ENCODE results near the gene MCC. TPM values are rescaled to one million over a fixed set of nuclear protein-coding genes. Genes with fewer than 3 reads are reported as not detected.

Gene MCC
- total RNA-seq, 1 donor from 2014 or later: 14.0 TPM

DNA sequence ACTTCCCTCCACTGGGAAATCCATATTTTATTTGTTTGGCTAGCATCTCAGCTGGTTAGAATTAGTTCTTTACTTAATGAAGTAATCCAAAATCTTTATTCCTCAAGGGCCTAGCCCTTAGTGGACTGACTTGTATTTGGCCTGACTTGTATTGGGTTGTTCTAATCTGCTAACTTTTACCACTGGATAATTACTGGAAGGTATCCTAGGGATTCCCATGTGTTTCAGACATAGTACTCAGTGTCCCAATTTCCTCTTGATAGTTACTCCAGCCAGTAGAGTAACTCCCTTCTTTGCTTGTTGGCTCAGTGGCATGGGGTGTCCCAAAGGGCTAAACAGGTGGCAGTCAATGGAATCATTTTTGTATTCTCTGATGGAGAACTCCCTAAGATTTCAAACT is 355.7 kb downstream of the MCC start:
- H3K9me3 Mint-ChIP-seq (ENCODE audit: unreplicated experiment): no peaks in the 10 kb centered on the region
- no peaks in the 10 kb centered on the region for H3K36me3 Mint-ChIP-seq (ENCODE audit: unreplicated experiment)
- no peaks in the 10 kb centered on the region for H3K27me3 Mint-ChIP-seq (ENCODE audit: unreplicated experiment)
- TF ChIP-seq, protein P1, sequence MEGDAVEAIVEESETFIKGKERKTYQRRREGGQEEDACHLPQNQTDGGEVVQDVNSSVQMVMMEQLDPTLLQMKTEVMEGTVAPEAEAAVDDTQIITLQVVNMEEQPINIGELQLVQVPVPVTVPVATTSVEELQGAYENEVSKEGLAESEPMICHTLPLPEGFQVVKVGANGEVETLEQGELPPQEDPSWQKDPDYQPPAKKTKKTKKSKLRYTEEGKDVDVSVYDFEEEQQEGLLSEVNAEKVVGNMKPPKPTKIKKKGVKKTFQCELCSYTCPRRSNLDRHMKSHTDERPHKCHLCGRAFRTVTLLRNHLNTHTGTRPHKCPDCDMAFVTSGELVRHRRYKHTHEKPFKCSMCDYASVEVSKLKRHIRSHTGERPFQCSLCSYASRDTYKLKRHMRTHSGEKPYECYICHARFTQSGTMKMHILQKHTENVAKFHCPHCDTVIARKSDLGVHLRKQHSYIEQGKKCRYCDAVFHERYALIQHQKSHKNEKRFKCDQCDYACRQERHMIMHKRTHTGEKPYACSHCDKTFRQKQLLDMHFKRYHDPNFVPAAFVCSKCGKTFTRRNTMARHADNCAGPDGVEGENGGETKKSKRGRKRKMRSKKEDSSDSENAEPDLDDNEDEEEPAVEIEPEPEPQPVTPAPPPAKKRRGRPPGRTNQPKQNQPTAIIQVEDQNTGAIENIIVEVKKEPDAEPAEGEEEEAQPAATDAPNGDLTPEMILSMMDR (IDR thresholded peaks at IDR 0.05): no peak
- no peak overlapping the region for H3K4me3 Mint-ChIP-seq (ENCODE audit: unreplicated experiment)
- DNase-seq (ENCODE audit: extremely low spot score, unreplicated experiment): no peak
- H3K4me1 Mint-ChIP-seq (ENCODE audit: unreplicated experiment): no peaks in the 10 kb centered on the region
- H3K27ac Mint-ChIP-seq (ENCODE audit: unreplicated experiment): no peak overlapping the region

DNA sequence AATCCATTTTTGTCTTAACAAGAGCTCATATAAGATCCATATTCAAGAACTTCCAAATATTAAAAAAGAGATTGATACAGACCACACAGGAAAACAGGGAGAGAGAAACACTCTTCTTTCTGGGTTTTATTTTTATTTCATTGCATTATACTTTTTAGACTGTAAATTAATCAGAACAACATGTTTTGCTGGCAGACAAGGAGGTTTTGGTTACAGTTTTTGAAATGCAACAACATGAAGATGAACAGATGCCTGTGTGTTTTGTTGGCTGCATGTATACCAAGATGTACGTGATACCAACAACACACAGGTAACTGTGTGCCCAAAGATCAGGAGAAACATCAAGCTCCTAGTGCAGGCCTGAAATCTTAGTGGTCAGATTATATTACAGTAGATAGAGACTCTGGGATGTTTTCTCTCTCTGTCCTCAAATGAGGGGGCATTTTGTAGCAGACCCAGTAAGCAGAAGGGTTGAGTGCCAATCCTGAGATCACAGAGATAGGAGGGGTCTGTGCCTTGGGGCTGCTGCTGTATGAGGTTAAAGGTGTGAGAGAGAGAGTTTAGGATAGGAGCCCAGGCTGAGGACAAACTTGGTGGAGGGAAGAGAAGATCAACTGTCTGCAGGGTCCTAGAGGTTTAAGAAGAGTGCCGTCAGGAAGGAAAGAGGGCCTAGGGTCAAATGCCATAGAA is 359.5 kb downstream of the MCC start:
- DNase-seq (ENCODE audit: extremely low spot score, unreplicated experiment): no peak
- Mint-ChIP-seq H3K27ac (ENCODE audit: unreplicated experiment) (no peak overlapping the region), H3K4me3 (ENCODE audit: unreplicated experiment) (no peak overlapping the region), H3K36me3 (ENCODE audit: unreplicated experiment) (no peaks in the 10 kb centered on the region), H3K4me1 (ENCODE audit: unreplicated experiment) (no peaks in the 10 kb centered on the region), H3K9me3 (ENCODE audit: unreplicated experiment) (peaks cover 4% of the 10 kb centered on the region), H3K27me3 (ENCODE audit: unreplicated experiment) (no peaks in the 10 kb centered on the region)
- TF ChIP-seq, protein P1 (IDR thresholded peaks at IDR 0.05): no peak

DNA sequence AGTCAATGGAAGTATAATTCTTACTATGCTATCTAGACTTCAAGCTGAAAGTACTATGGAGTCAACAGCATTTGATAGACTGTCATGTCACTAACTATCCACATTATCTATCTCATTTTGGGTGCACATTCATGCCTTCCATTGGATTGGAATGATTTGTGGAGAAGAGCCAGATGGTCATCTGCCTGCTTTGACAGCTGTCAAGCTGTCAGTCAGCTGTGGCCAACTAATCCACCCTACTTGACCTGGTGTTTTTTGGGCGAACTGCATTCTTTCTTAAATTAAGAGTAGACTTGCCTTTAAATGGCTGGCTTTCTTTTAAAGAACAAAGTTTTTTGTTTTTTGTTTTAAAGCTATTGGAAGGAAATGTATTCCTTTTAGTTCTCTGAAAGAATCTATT is 360.2 kb downstream of the MCC start:
- TF ChIP-seq, protein P1 (IDR thresholded peaks at IDR 0.05): no peak
- peaks cover 4% of the 10 kb centered on the region for H3K9me3 Mint-ChIP-seq (ENCODE audit: unreplicated experiment)
- H3K27me3 Mint-ChIP-seq (ENCODE audit: unreplicated experiment): no peaks in the 10 kb centered on the region
- no peak overlapping the region for H3K4me3 Mint-ChIP-seq (ENCODE audit: unreplicated experiment)
- H3K27ac Mint-ChIP-seq (ENCODE audit: unreplicated experiment): no peak overlapping the region
- no peaks in the 10 kb centered on the region for H3K36me3 Mint-ChIP-seq (ENCODE audit: unreplicated experiment)
- DNase-seq (ENCODE audit: extremely low spot score, unreplicated experiment): no peak
- no peaks in the 10 kb centered on the region for H3K4me1 Mint-ChIP-seq (ENCODE audit: unreplicated experiment)

DNA sequence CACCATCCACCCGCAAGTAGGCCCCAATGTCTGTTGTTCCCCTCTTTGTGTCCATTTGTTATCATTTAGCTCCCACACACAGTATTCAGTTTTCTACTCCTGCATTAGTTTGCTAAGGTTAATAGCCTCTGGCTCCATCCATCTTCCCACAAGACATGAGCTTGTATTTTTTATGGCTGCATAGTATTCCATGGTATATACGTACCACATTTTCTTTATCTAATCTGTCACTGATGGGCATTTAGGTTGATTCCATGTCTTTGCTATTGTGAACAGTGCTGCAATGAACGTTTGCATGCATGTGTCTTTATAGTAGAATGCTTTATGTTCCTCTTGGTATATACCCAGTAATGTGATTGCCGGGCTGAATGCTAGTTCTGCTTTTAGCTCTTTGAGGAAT is 361.2 kb downstream of the MCC start:
- DNase-seq (ENCODE audit: extremely low spot score, unreplicated experiment): no peak
- Mint-ChIP-seq H3K36me3 (ENCODE audit: unreplicated experiment) (no peaks in the 10 kb centered on the region), H3K4me3 (ENCODE audit: unreplicated experiment) (no peak overlapping the region), H3K27ac (ENCODE audit: unreplicated experiment) (no peak overlapping the region), H3K9me3 (ENCODE audit: unreplicated experiment) (peaks cover 4% of the 10 kb centered on the region), H3K4me1 (ENCODE audit: unreplicated experiment) (no peaks in the 10 kb centered on the region), H3K27me3 (ENCODE audit: unreplicated experiment) (no peaks in the 10 kb centered on the region)
- TF ChIP-seq, protein P1 (IDR thresholded peaks at IDR 0.05): no peak

DNA sequence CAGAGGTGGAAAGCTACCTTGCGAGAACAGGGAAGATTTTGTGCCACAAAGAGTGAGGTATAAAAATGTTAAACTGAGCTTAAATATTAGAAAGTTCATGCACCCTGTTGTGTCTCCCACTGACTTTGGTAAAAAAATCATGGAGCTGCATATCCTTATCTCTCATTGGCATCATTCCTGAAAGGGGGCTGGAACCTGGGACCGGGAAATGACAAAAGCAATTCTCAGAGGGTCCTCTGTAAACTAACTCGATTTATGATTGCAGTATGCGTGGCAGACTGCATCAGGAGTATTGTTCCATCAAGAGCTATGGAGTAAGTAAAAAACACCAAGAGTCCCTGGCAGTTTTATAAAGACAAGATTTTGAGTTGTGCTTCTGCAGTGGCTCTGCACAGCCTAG is 362.9 kb downstream of the MCC start:
- H3K9me3 Mint-ChIP-seq (ENCODE audit: unreplicated experiment): peaks cover 4% of the 10 kb centered on the region
- no peaks in the 10 kb centered on the region for H3K36me3 Mint-ChIP-seq (ENCODE audit: unreplicated experiment)
- H3K27ac Mint-ChIP-seq (ENCODE audit: unreplicated experiment): no peak overlapping the region
- DNase-seq (ENCODE audit: extremely low spot score, unreplicated experiment): no peak
- H3K4me3 Mint-ChIP-seq (ENCODE audit: unreplicated experiment): no peak overlapping the region
- no peaks in the 10 kb centered on the region for H3K27me3 Mint-ChIP-seq (ENCODE audit: unreplicated experiment)
- H3K4me1 Mint-ChIP-seq (ENCODE audit: unreplicated experiment): no peaks in the 10 kb centered on the region
- TF ChIP-seq, protein P1 (IDR thresholded peaks at IDR 0.05): no peak

All from osteocyte (in vitro differentiated cells).